HepG2 (cell line): ENCODE data around the gene UBE2O. TPM values are rescaled to one million over a fixed set of nuclear protein-coding genes. Genes with fewer than 3 reads are reported as not detected.

Source experiments
- BATF2 ChIP-seq: sonication (generic); formaldehyde crosslinking; IDR thresholded peaks from 2 replicates; pipeline ENCODE4 v1.8.0; 2022; ENCODE audit warnings: mild to moderate bottlenecking, missing genetic modification reagents, moderate library complexity
- CBX2 ChIP-seq, 2 experiments: fragments of 200-600 bp in 1 of 2; sonication (generic); formaldehyde crosslinking in 1 of 2; IDR thresholded peaks; 2 replicates each; pipeline versions ENCODE4 v1.7.0 to v1.8.1; 2018 to 2022; ENCODE audit warnings: low read depth in 2 of 2, low read length in 1 of 2, mild to moderate bottlenecking in 1 of 2, missing genetic modification reagents in 1 of 2
- CENPX ChIP-seq: sonication (generic); formaldehyde crosslinking; IDR thresholded peaks from 2 replicates; pipeline ENCODE4 v1.9.0; 2021; ENCODE audit warnings: mild to moderate bottlenecking, missing genetic modification reagents, moderate library complexity
- DR1 ChIP-seq: sonication (generic); formaldehyde crosslinking; IDR thresholded peaks from 2 replicates; pipeline ENCODE4 v1.8.0; 2021; ENCODE audit warnings: mild to moderate bottlenecking, missing genetic modification reagents, inconsistent platforms
- EP300 ChIP-seq, 3 experiments: sonication (generic) in 1 of 3; formaldehyde crosslinking in 1 of 3; IDR thresholded peaks; 2 replicates each; pipeline versions ENCODE4 v1.5.1 to v1.6.1; 2011 to 2020; ENCODE audit warnings: low read depth in 2 of 3, low read length in 2 of 3, borderline replicate concordance in 1 of 3, improper control_type of control experiment in 1 of 3, mild to moderate bottlenecking in 1 of 3, missing genetic modification reagents in 1 of 3, moderate library complexity in 1 of 3
- FIP1L1 ChIP-seq: fragments of 200-400 bp; formaldehyde crosslinking; IDR thresholded peaks from 2 replicates; pipeline ENCODE4 v1.6.1; 2018; ENCODE audit warnings: low read depth, mild to moderate bottlenecking, low read length, moderate library complexity, borderline replicate concordance; ENCODE audit not compliant: insufficient read depth
- FOXA3 ChIP-seq: IDR thresholded peaks from 2 replicates; pipeline ENCODE4 v1.6.1; 2016; ENCODE audit warnings: missing genetic modification reagents, missing compliant biosample characterization
- FOXJ3 ChIP-seq: sonication (generic); formaldehyde crosslinking; IDR thresholded peaks from 2 replicates; pipeline ENCODE4 v1.4.0; 2020; ENCODE audit warnings: missing genetic modification reagents, mild to moderate bottlenecking, borderline replicate concordance
- KLF6 ChIP-seq: IDR thresholded peaks from 2 replicates; pipeline ENCODE4 v1.8.0; 2016; ENCODE audit warnings: missing biosample characterization, missing genetic modification reagents
- MED13 ChIP-seq: sonication (generic); formaldehyde crosslinking; IDR thresholded peaks from 2 replicates; pipeline ENCODE4 v1.5.0; 2020; ENCODE audit warnings: missing genetic modification reagents
- MIER2 ChIP-seq: IDR thresholded peaks from 2 replicates; pipeline ENCODE4 v1.6.1; 2016; ENCODE audit warnings: missing biosample characterization, missing genetic modification reagents
- MXD3 ChIP-seq: IDR thresholded peaks from 2 replicates; pipeline ENCODE4 v1.6.1; 2016; ENCODE audit warnings: mild to moderate bottlenecking, missing biosample characterization, missing genetic modification reagents
- NBN ChIP-seq: fragments of 450-650 bp; conservative IDR thresholded peaks from 2 replicates; pipeline ENCODE4 v1.6.1; 2017
- ONECUT2 ChIP-seq: sonication (generic); formaldehyde crosslinking; IDR thresholded peaks from 2 replicates; pipeline ENCODE4 v1.4.0; 2020; ENCODE audit warnings: missing genetic modification reagents
- POLR2A ChIP-seq, 2 experiments: IDR thresholded peaks; 2 replicates each; pipeline ENCODE4 v1.6.1; 2011; ENCODE audit warnings: low read depth in 2 of 2, low read length in 2 of 2, mild to moderate bottlenecking in 1 of 2, moderate library complexity in 1 of 2; ENCODE audit not compliant: insufficient read depth in 1 of 2
- SKI ChIP-seq: fragments of 450-650 bp; IDR thresholded peaks from one replicate; pipeline ENCODE4 v1.6.1; 2018; ENCODE audit warnings: mild to moderate bottlenecking; ENCODE audit not compliant: partially characterized antibody
- SMAD1 ChIP-seq: sonication (generic); formaldehyde crosslinking; IDR thresholded peaks from 2 replicates; pipeline ENCODE4 v1.4.0; 2020; ENCODE audit warnings: missing genetic modification reagents, low read depth, mild to moderate bottlenecking, borderline replicate concordance
- SOX6 ChIP-seq, 2 experiments: fragments of 450-650 bp in 1 of 2; sonication (generic) in 1 of 2; formaldehyde crosslinking in 1 of 2; IDR thresholded peaks; 2 replicates each; pipeline versions ENCODE4 v1.4.0 to v1.6.1; 2017 to 2020; ENCODE audit warnings: antibody characterized with exemption in 1 of 2, mild to moderate bottlenecking in 1 of 2, missing genetic modification reagents in 1 of 2
- SRSF1 ChIP-seq: fragments of 200-400 bp; formaldehyde crosslinking; optimal IDR thresholded peaks from 2 replicates; pipeline ENCODE3; 2017; ENCODE audit warnings: mild to moderate bottlenecking, low read depth, low read length, moderate library complexity
- TP53 ChIP-seq: sonication (generic); formaldehyde crosslinking; conservative IDR thresholded peaks from 2 replicates; pipeline ENCODE4 v1.4.0; 2020; ENCODE audit warnings: missing genetic modification reagents
- ZFP1 ChIP-seq: IDR thresholded peaks from 2 replicates; pipeline ENCODE4 v1.6.1; 2016
- ZMAT3 ChIP-seq: sonication (generic); formaldehyde crosslinking; conservative IDR thresholded peaks from 2 replicates; pipeline ENCODE4 v1.7.0; 2021; ENCODE audit warnings: missing genetic modification reagents
- ZMYM3 ChIP-seq: sonication (generic); formaldehyde crosslinking; IDR thresholded peaks from 2 replicates; pipeline ENCODE4 v1.5.1; 2020; ENCODE audit warnings: mild to moderate bottlenecking, missing genetic modification reagents
- ZNF333 ChIP-seq: sonication (generic); formaldehyde crosslinking; IDR thresholded peaks from 2 replicates; pipeline ENCODE4 v1.4.0; 2020; ENCODE audit warnings: mild to moderate bottlenecking, missing genetic modification reagents, borderline replicate concordance
- ZNF7 ChIP-seq: IDR thresholded peaks from 2 replicates; pipeline ENCODE4 v1.6.1; 2016; ENCODE audit warnings: missing biosample characterization, missing genetic modification reagents
- ZNF773 ChIP-seq: sonication (generic); formaldehyde crosslinking; IDR thresholded peaks from 2 replicates; pipeline ENCODE4 v1.4.0; 2020; ENCODE audit warnings: missing genetic modification reagents, borderline replicate concordance
- polyA plus RNA-seq, 8 experiments: library from polyadenylated mRNA; depleted of rRNA in 3 of 8; stranded (reverse) in 7 of 8; unstranded in 1 of 8; fragments of >200 nt; fragmentation: Illumina TruSeq in 4 of 8; extraction: Trizol in 4 of 8; gene quantifications; 2 replicates each; pipeline versions ENCODE4 v1.2.1 to v1.2.3, GENCODE V29; 2011 to 2016; ENCODE audit warnings: low read depth in 4 of 8, missing spikeins in 1 of 8, mixed read lengths in 1 of 8; ENCODE audit not compliant: insufficient read depth in 1 of 8
- total RNA-seq, 5 experiments: library from RNA; depleted of rRNA; stranded (reverse); fragments of >200 nt; fragmentation: Illumina TruSeq; extraction: Trizol; gene quantifications; 2 replicates each; pipeline ENCODE4 v1.2.3, GENCODE V29; 2016; ENCODE audit warnings: low read depth in 1 of 5
- TF ChIP-seq, protein P1 (sequence below): sonication (generic); formaldehyde crosslinking; IDR thresholded peaks from 2 replicates; pipeline ENCODE4 v1.4.0; 2020; ENCODE audit warnings: missing genetic modification reagents, borderline replicate concordance

The UBE2O gene
- total and polyA plus RNA-seq, 2 of the 13 experiments (the other 11 are each of a cell fraction or from before 2014, with no cell fraction given): 21.5 to 23.5 TPM

DNA sequence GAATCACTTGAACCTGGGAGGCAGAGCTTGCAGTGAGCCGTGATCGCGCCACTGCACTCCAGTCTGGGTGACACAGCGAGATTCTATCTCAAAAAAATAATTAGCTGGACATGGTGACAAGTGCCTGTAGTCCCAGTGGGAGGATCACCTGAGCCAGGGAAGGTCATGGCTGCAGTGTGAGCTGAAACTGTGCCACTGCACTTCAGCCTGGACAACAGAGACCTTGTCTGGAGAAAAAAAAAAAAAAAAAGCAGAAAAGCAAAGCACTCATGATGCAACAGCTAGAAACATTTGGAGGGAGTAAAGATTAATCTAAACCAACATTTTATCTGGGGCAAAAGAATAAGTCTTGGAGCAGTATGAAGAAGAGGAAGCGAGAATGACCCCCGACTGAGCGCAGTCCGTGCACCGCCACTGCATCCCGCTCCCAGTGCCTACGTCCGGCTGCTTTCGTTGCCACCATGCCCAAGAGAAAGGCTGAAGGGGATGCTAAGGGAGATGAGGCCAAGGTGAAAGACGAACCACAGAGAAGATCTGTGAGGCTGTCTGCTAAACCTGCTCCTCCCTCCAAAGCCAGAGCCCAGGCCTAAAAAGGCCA is 107.5 kb downstream of the UBE2O start (continued):
- TF ChIP-seq SMAD1 (no peak), NBN (no peak), SOX6 (IDR thresholded peaks at IDR 0.05) (no peak), SOX6 (CRISPR knock-in tag; IDR thresholded peaks at IDR 0.05) (peak; percentile 81), CBX2 (IDR thresholded peaks at IDR 0.05; ENCODE audit: low read depth, low read length) (no peak), CBX2 (CRISPR knock-in tag; IDR thresholded peaks at IDR 0.05; ENCODE audit: low read depth) (no peak), KLF6 (0 out of 2 replicates have a peak, but pooled peaks have one; percentile 59), MXD3 (CRISPR knock-in tag) (no peak), FOXA3 (peak; percentile 52; the same call in 1 of the 2 replicates), EP300 (IDR thresholded peaks at IDR 0.05; ENCODE audit: low read depth in 2 of 2, low read length in 2 of 2) (peak in 1 of 2 experiments; percentile 58; a peak in 2 of 4 replicates), EP300 (CRISPR knock-in tag; IDR thresholded peaks at IDR 0.05; ENCODE audit: borderline replicate concordance) (peak; percentile 50; the same call in 1 of the 2 replicates), POLR2A (IDR thresholded peaks at IDR 0.05; ENCODE audit: insufficient read depth in 1 of 2, low read depth in 2 of 2, low read length in 2 of 2) (no peak), MED13 (no peak), ZMYM3 (CRISPR knock-in tag) (peak; percentile 53; the same call in 1 of the 2 replicates), SRSF1 (no peak), ZNF7 (no peak), ONECUT2 (no peak), ZFP1 (no peak; the same call in 1 of the 2 replicates), TP53 (CRISPR knock-in tag) (no peak), ZNF333 (CRISPR knock-in tag) (no peak), CENPX (CRISPR knock-in tag) (no peak), DR1 (CRISPR knock-in tag) (no peak; the same call in 1 of the 2 replicates), FIP1L1 (no peak), MIER2 (CRISPR knock-in tag) (no peak), ZNF773 (CRISPR knock-in tag) (no peak), FOXJ3 (CRISPR knock-in tag) (no peak), BATF2 (CRISPR knock-in tag) (no peak), ZMAT3 (CRISPR knock-in tag) (no peak), SKI (peak; percentile 81)
- TF ChIP-seq, protein P1, sequence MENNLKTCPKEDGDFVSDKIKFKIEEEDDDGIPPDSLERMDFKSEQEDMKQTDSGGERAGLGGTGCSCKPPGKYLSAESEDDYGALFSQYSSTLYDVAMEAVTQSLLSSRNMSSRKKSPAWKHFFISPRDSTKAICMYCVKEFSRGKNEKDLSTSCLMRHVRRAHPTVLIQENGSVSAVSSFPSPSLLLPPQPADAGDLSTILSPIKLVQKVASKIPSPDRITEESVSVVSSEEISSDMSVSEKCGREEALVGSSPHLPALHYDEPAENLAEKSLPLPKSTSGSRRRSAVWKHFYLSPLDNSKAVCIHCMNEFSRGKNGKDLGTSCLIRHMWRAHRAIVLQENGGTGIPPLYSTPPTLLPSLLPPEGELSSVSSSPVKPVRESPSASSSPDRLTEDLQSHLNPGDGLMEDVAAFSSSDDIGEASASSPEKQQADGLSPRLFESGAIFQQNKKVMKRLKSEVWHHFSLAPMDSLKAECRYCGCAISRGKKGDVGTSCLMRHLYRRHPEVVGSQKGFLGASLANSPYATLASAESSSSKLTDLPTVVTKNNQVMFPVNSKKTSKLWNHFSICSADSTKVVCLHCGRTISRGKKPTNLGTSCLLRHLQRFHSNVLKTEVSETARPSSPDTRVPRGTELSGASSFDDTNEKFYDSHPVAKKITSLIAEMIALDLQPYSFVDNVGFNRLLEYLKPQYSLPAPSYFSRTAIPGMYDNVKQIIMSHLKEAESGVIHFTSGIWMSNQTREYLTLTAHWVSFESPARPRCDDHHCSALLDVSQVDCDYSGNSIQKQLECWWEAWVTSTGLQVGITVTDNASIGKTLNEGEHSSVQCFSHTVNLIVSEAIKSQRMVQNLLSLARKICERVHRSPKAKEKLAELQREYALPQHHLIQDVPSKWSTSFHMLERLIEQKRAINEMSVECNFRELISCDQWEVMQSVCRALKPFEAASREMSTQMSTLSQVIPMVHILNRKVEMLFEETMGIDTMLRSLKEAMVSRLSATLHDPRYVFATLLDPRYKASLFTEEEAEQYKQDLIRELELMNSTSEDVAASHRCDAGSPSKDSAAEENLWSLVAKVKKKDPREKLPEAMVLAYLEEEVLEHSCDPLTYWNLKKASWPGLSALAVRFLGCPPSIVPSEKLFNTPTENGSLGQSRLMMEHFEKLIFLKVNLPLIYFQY (CRISPR knock-in tag): no peak
